SK-N-SH treated with all-trans-retinoic acid at 6 μM for 48 hours (cell line): Measurements from ENCODE around the gene LTO1.
"Not testable (repeated sequence)": the region's sequence is repeated elsewhere in the genome, so short reads cannot be mapped to it uniquely, and the experiment has no call there.

Experiments
- ATAC-seq: fragments of 200-7000 bp; cut with Tn5 transposase; 3 replicates; pipeline ENCODE4 v1.9.1; 2020; ENCODE audit warnings: mild to moderate bottlenecking, moderate library complexity
- ARNTL ChIP-seq: fragments of 450-650 bp; formaldehyde crosslinking; IDR thresholded peaks from 2 replicates; pipeline ENCODE4 v1.5.0; 2020; ENCODE audit warnings: low read depth, mild to moderate bottlenecking, moderate library complexity, borderline replicate concordance
- BACH2 ChIP-seq: fragments of 250-450 bp; sonication (Bioruptor Pico); IDR thresholded peaks from 2 replicates; pipeline ENCODE4 v1.9.0; 2021; ENCODE audit warnings: mild to moderate bottlenecking, borderline replicate concordance
- CREB5 ChIP-seq: fragments of 250-450 bp; sonication (Bioruptor Pico); IDR thresholded peaks from 2 replicates; pipeline ENCODE4 v1.5.1; 2020; ENCODE audit warnings: low read depth, mild to moderate bottlenecking, moderate library complexity
- CSDC2 ChIP-seq: fragments of 250-450 bp; sonication (Bioruptor Pico); IDR thresholded peaks from 2 replicates; pipeline ENCODE4 v1.5.0; 2020; ENCODE audit warnings: mild to moderate bottlenecking, moderate library complexity
- CSRNP3 ChIP-seq: fragments of 250-450 bp; sonication (Bioruptor Pico); IDR thresholded peaks from 2 replicates; pipeline ENCODE4 v1.5.1; 2021; ENCODE audit warnings: mild to moderate bottlenecking, moderate library complexity
- ESRRG ChIP-seq: fragments of 250-450 bp; sonication (Bioruptor Pico); IDR thresholded peaks from 2 replicates; pipeline ENCODE4 v1.6.1; 2021; ENCODE audit warnings: mild to moderate bottlenecking
- GLIS3 ChIP-seq: fragments of 250-450 bp; sonication (Bioruptor Pico); IDR thresholded peaks from 2 replicates; pipeline ENCODE4 v1.5.0; 2020; ENCODE audit warnings: mild to moderate bottlenecking, moderate library complexity
- ISL1 ChIP-seq: fragments of 250-450 bp; sonication (Bioruptor Pico); IDR thresholded peaks from 2 replicates; pipeline ENCODE4 v2.1.2; 2022; ENCODE audit warnings: mild to moderate bottlenecking, moderate library complexity
- OSR1 ChIP-seq: fragments of 250-450 bp; sonication (Bioruptor Pico); IDR thresholded peaks from 2 replicates; pipeline ENCODE4 v1.8.0; 2022; ENCODE audit warnings: moderate library complexity, mild to moderate bottlenecking, inconsistent platforms
- PATZ1 ChIP-seq: fragments of 250-450 bp; sonication (Bioruptor Pico); IDR thresholded peaks from 2 replicates; pipeline ENCODE4 v1.8.0; 2020; ENCODE audit warnings: mild to moderate bottlenecking, moderate library complexity, borderline replicate concordance
- POU6F1 ChIP-seq: fragments of 250-450 bp; sonication (Bioruptor Pico); IDR thresholded peaks from 2 replicates; pipeline ENCODE4 v1.8.0; 2021; ENCODE audit warnings: low read depth, mild to moderate bottlenecking, moderate library complexity, borderline replicate concordance
- PPARA ChIP-seq: fragments of 250-450 bp; sonication (Bioruptor Pico); IDR thresholded peaks from 2 replicates; pipeline ENCODE4 v1.5.0; 2020; ENCODE audit warnings: mild to moderate bottlenecking, borderline replicate concordance
- RARB ChIP-seq: fragments of 250-450 bp; sonication (Bioruptor Pico); IDR thresholded peaks from 2 replicates; pipeline ENCODE4 v1.8.0; 2021; ENCODE audit warnings: mild to moderate bottlenecking, moderate library complexity
- TCF4 ChIP-seq: fragments of 250-450 bp; sonication (Bioruptor Pico); IDR thresholded peaks from 2 replicates; pipeline ENCODE4 v1.8.0; 2021; ENCODE audit warnings: mild to moderate bottlenecking, moderate library complexity, borderline replicate concordance
- TOX ChIP-seq: fragments of 250-450 bp; sonication (Bioruptor Pico); IDR thresholded peaks from 2 replicates; pipeline ENCODE4 v1.8.0; 2021; ENCODE audit warnings: mild to moderate bottlenecking, moderate library complexity, borderline replicate concordance
- TSHZ2 ChIP-seq: fragments of 250-450 bp; sonication (Bioruptor Pico); IDR thresholded peaks from 2 replicates; pipeline ENCODE4 v1.5.0; 2020; ENCODE audit warnings: mild to moderate bottlenecking, moderate library complexity
- ZC3H10 ChIP-seq: fragments of 250-450 bp; sonication (Bioruptor Pico); IDR thresholded peaks from 2 replicates; pipeline ENCODE4 v1.5.1; 2021; ENCODE audit warnings: mild to moderate bottlenecking, moderate library complexity
- ZFP3 ChIP-seq: fragments of 250-450 bp; sonication (Bioruptor Pico); IDR thresholded peaks from 2 replicates; pipeline ENCODE4 v1.5.0; 2020; ENCODE audit warnings: mild to moderate bottlenecking, moderate library complexity
- ZNF8 ChIP-seq: fragments of 450-650 bp; formaldehyde crosslinking; IDR thresholded peaks from 2 replicates; pipeline ENCODE4 v1.5.0; 2020; ENCODE audit warnings: mild to moderate bottlenecking, moderate library complexity

Gene LTO1

GRCh38 chr11:69696749-69697468 is 21.8 kb upstream of the LTO1 start:
- no peak for ATAC-seq
- TF ChIP-seq ZC3H10 = no peak
- TF ChIP-seq ISL1 (CRISPR knock-in tag) = no peak
- no peak for TF ChIP-seq CREB5 (CRISPR knock-in tag)
- no peak for TF ChIP-seq RARB (CRISPR knock-in tag)
- TF ChIP-seq PPARA (CRISPR knock-in tag) = no peak
- TF ChIP-seq ZFP3 (CRISPR knock-in tag) = no peak
- TF ChIP-seq POU6F1 = no peak
- TF ChIP-seq ZNF8 (CRISPR knock-in tag) = no peak
- TF ChIP-seq OSR1 (CRISPR knock-in tag) = no peak
- no peak for TF ChIP-seq TOX (CRISPR knock-in tag)
- TF ChIP-seq BACH2 (CRISPR knock-in tag) = no peak

GRCh38 chr11:69695995-69696394 is 20.8 kb upstream of the LTO1 start:
- ATAC-seq = not testable (repeated sequence)

GRCh38 chr11:69695581-69695980 is 20.4 kb upstream of the LTO1 start:
- no peak for ATAC-seq
- TF ChIP-seq GLIS3 (CRISPR knock-in tag) (no peak), CREB5 (CRISPR knock-in tag) (no peak), ESRRG (CRISPR knock-in tag) (no peak)

GRCh38 chr11:69694781-69695180 is 19.6 kb upstream of the LTO1 start:
- TF ChIP-seq ZFP3 (CRISPR knock-in tag) (no peak), TOX (CRISPR knock-in tag) (no peak)
- no peak for ATAC-seq

GRCh38 chr11:69692422-69692821 is 17.3 kb upstream of the LTO1 start:
- no peak for ATAC-seq
- TF ChIP-seq CSDC2 (CRISPR knock-in tag) = no peak
- no peak for TF ChIP-seq TSHZ2
- no peak for TF ChIP-seq TCF4 (CRISPR knock-in tag)
- no peak for TF ChIP-seq PATZ1
- no peak for TF ChIP-seq GLIS3 (CRISPR knock-in tag)
- TF ChIP-seq CREB5 (CRISPR knock-in tag) = no peak
- no peak for TF ChIP-seq CSRNP3 (CRISPR knock-in tag)
- no peak for TF ChIP-seq RARB (CRISPR knock-in tag)
- TF ChIP-seq ZFP3 (CRISPR knock-in tag) = no peak
- no peak for TF ChIP-seq BACH2 (CRISPR knock-in tag)
- TF ChIP-seq PPARA (CRISPR knock-in tag) = no peak
- no peak for TF ChIP-seq ARNTL (CRISPR knock-in tag)
- TF ChIP-seq POU6F1 = no peak
- TF ChIP-seq ISL1 (CRISPR knock-in tag) = no peak
